NB4 (cell line): ENCODE data around the gene SESN2.

Source experiments
- DNase-seq: peaks from one replicate; pipeline ENCODE4 v3.0.0; 2010; ENCODE audit warnings: low read depth
- H3K4me3 ChIP-seq: one replicate; pipeline ENCODE4 v1.5.1; 2011; ENCODE audit warnings: mild to moderate bottlenecking, low read depth, low read length, moderate library complexity
- MYC ChIP-seq: IDR thresholded peaks from 2 replicates; pipeline ENCODE4 v1.6.1; 2011; ENCODE audit warnings: low read depth, low read length
- POLR2A ChIP-seq: IDR thresholded peaks from 2 replicates; pipeline ENCODE4 v1.6.1; 2011; ENCODE audit warnings: mild to moderate bottlenecking; ENCODE audit not compliant: insufficient read length; ENCODE audit errors: extremely low read depth
- TF ChIP-seq, protein P1 (sequence below): IDR thresholded peaks from 2 replicates; pipeline ENCODE4 v1.6.1; 2011; ENCODE audit warnings: low read depth, low read length
- TF ChIP-seq, protein P2 (sequence below): IDR thresholded peaks from one replicate; pipeline ENCODE4 v1.5.1; 2012; ENCODE audit warnings: low read depth, low read length

The SESN2 gene

DNA sequence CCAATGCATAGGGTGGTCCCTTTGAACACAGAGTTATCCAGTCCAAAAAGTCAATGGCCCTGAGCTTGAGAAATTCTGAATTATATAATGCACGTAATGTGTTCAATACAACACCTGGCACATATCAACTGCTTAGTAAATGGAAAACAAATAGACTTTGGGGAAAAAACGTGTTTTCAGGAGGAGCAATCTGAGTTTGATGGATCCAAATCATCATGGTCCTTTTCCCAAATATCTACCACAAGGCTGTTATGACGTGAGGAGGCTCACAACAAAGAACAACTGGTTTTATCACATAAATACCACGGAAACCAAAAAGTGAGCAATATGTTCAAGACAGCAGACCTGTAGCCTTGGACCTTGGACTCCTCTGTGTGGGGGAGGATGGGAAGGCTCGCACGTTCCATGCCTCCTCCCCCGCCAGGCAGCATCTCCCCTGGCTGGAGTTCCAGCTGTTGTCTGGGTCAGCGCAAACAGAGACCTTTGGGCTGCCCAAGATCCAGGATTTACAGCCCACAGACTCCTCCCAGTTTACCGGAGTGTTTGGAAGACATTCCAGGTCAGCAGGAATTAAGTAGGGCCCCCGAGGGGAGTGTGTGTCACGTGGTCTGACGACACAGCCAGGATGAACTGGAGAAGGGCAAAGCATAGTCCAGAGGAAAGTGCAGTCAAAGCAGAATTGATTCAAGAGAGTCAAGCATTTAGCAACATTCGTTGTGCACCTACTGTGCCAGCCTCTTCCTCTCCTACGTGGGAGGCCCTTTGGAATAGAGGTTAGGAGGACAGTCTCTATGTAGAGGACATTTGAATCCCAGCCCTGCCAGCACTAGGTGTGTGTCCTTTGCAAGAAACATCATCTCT is 37.3 kb downstream of the SESN2 start:
- no peak for DNase-seq
- TF ChIP-seq POLR2A (no peak), MYC (no peak)
- TF ChIP-seq, protein P1, sequence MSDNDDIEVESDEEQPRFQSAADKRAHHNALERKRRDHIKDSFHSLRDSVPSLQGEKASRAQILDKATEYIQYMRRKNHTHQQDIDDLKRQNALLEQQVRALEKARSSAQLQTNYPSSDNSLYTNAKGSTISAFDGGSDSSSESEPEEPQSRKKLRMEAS, result no peak
- TF ChIP-seq, protein P2, sequence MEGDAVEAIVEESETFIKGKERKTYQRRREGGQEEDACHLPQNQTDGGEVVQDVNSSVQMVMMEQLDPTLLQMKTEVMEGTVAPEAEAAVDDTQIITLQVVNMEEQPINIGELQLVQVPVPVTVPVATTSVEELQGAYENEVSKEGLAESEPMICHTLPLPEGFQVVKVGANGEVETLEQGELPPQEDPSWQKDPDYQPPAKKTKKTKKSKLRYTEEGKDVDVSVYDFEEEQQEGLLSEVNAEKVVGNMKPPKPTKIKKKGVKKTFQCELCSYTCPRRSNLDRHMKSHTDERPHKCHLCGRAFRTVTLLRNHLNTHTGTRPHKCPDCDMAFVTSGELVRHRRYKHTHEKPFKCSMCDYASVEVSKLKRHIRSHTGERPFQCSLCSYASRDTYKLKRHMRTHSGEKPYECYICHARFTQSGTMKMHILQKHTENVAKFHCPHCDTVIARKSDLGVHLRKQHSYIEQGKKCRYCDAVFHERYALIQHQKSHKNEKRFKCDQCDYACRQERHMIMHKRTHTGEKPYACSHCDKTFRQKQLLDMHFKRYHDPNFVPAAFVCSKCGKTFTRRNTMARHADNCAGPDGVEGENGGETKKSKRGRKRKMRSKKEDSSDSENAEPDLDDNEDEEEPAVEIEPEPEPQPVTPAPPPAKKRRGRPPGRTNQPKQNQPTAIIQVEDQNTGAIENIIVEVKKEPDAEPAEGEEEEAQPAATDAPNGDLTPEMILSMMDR, result no peak
- H3K4me3 ChIP-seq, result no peak overlapping the region

DNA sequence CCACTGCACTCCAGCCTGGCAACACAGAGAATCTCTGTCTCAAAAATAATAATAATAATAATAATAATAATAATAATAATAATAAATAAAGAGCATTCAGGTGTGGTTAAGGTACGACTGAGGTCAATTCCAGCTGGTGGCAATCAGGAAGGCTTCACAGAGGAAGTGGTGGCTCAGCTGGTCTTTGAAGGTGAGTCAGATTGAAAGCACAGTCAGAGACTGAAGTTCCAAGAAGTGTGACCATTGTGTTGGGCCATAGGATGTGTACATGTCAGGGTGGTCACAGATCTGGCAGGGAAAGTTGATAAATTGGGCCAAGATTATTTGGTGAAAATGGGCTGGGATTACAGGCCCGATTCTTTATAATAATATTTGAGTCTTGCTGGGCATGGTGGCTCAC is 38.5 kb downstream of the SESN2 start:
- no peak overlapping the region for H3K4me3 ChIP-seq
- DNase-seq, result no peak
- TF ChIP-seq MYC (no peak), POLR2A (no peak)
- TF ChIP-seq, protein P1, result no peak
- TF ChIP-seq, protein P2, result no peak

DNA sequence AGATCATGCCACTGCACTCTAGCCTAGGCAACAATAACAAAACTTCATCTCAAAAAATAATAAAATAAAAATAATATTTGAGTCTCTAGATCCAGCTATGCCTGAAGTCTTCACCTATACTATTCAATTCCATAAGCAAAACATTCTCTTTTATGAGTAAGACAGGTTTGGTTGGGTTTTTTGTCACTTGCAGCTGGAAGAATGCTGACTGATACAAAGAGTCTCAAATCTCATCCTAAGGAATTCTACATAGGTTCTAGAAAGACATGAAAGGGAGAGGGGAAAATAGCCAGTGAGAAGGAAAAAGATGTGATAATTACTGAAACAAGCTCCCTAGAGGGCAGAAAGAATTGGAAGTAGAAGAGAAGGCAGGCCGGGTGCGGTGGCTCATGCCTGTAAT is 39.1 kb downstream of the SESN2 start:
- DNase-seq, result no peak
- no peak overlapping the region for H3K4me3 ChIP-seq
- TF ChIP-seq POLR2A (no peak), MYC (no peak)
- TF ChIP-seq, protein P1, result no peak

DNA sequence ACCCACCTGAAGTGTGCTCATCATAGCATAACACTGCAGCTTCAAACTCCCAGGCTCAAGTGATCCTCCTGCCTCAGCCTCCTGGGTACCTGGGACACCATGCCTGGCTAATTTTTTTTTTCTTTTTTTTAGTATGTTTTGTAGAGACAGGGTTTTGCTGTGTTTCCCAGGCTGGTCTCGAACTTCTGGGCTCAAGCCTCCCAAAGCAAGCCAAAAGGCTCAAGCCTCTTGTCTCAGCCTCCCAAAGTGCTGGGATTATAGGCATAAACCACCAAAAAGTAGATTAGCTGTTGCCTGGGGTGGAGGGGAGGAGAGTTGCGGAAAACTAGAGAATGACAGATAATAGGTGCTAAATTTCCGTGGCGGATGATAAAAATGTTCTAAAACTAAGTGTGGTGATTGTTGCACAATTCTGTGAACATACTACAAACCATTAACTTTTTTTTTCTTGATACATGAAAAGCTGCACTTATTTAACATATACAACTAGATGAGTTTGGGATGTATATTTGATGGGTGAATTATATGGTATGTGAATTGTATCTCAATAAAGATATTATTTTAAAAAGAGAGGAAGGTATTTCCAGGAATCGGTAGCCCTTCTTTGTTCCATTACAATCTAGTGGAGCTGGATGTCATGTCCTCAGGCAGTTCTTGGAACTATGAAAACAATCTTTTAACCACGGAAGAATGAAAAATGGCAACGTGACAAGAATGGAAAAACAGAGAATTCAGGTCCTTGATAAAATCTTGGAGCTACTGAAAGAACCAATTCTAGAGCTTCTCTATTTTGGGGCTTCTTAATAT is 42.3 kb downstream of the SESN2 start:
- DNase-seq, result no peak
- TF ChIP-seq, protein P1, result no peak
- H3K4me3 ChIP-seq, result no peak overlapping the region

DNA sequence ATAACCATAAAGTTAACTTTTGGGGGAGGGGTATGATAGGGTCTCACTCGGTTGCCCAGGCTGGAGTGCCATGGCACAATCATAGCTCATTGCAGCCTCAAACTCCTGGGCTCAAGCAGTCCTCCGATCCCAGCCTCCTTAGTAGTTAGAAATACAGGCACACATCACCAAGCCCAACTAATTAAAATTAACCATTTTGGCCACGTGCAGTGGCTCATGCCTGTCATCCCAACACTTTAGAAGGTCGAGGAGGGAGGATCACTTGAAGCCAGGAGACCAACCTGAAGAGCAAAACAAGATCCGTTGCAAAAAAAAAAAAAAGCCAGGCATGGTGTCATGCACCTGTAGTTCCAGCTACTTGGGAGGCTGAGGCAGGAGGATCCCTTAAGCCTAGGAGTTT is 42.9 kb downstream of the SESN2 start:
- no peak for DNase-seq
- TF ChIP-seq, protein P2, result no peak
- TF ChIP-seq MYC, result no peak
- TF ChIP-seq POLR2A, result no peak
- TF ChIP-seq, protein P1, result no peak
- no peak overlapping the region for H3K4me3 ChIP-seq

DNA sequence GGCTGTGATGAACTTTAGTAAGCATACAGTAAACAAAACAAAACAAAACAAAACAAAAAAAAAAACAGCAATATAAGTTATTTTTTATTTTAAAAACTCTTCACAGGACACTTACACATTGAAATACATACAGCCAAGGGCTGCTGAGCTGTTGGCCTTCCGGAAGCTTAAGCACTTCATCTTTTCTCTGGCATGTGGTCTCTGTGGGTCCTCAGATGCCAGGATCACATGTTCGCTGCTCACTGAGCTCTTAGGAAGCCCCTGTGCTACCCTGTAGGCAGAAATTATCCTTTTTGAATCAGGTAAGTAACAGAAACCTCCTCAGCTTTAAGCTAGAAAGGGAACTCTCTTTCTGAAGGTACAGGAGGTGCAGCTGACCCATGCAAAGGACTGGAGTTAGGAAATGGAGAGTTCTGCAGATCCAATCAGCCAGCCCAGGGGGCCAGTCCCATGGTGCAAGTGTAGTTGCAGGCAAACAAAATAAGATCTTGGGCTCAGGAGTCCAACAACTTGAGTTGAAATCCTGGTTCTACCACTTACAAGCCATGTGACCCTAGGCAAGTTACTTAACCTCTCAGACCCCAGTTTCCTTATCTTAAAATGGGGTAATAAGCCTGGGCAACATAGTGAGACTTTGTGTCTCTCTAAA is 47.1 kb downstream of the SESN2 start:
- DNase-seq, result no peak
- TF ChIP-seq POLR2A (no peak), MYC (no peak)
- TF ChIP-seq, protein P2, result no peak
- no peak overlapping the region for H3K4me3 ChIP-seq
